HL-60 (cell line): Measurements from ENCODE around the gene IL1RAPL1.

Source experiments
- CTCF ChIP-seq: IDR thresholded peaks from one replicate; pipeline ENCODE4 v1.5.1; 2011; ENCODE audit warnings: low read length, control low read depth, inconsistent platforms; ENCODE audit not compliant: insufficient read depth
- GABPA ChIP-seq: IDR thresholded peaks from 2 replicates; pipeline ENCODE4 v1.6.1; 2012; ENCODE audit warnings: low read depth

DNA sequence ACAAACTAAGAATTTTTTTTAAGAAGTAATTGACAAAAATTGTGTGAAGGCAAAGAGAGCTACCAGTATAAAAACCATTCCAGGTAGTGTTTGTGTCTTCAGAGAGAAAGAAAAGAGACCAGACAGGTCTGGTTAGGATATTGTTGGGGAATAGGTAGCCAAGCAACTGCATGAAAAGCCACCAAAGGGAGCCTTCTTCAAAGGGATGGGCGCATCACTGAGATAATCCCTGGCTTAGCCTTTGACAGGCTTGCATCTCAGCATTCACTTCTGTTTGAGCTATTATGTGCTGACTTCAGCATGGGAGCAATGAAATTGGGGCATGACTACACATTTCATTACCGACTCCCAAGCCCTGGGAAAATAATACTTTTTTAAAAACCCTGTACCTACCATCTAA is 496.6 kb downstream of the IL1RAPL1 start:
- TF ChIP-seq GABPA (no peak), CTCF (no peak)
